Activated CD8-positive, alpha-beta T cell treated with anti-CD3 and anti-CD28 coated beads for 36 hours (primary cell): ENCODE data around the gene PRRX2. TPM values are rescaled to one million over a fixed set of nuclear protein-coding genes. Genes with fewer than 3 reads are reported as not detected.
"Not testable (repeated sequence)": the region's sequence is repeated elsewhere in the genome, so short reads cannot be mapped to it uniquely, and the experiment has no call there.

Experiments
- ATAC-seq: fragments of 200-7000 bp; cut with Tn5 transposase; one replicate; pipeline ENCODE4 v1.10.0; 2021; ENCODE audit warnings: mild to moderate bottlenecking, moderate library complexity
- CTCF ChIA-PET: fragments of 350-600 bp; sonication (Branson Sonifier 250); formaldehyde crosslinking; loops from one replicate; lab custom pipeline; 2021; ENCODE audit warnings: antibody characterized with exemption; lab: Charles Lee
- POLR2A ChIA-PET: fragments of 350-600 bp; sonication (Branson Sonifier 250); formaldehyde crosslinking; loops from one replicate; lab custom pipeline; 2021; ENCODE audit warnings: antibody characterized with exemption; lab: Charles Lee
- DNase-seq: peaks from one replicate; pipeline ENCODE4 v3.0.0-alpha.2; 2020
- H3K27ac Mint-ChIP-seq: one replicate; pipeline ENCODE4 v1.8.0; 2021; ENCODE audit warnings: mild to moderate bottlenecking, mixed read lengths
- H3K27me3 Mint-ChIP-seq: one replicate; pipeline ENCODE4 v1.8.0; 2021; ENCODE audit warnings: mixed read lengths
- H3K36me3 Mint-ChIP-seq: one replicate; pipeline ENCODE4 v1.8.0; 2021; ENCODE audit warnings: low read depth, mixed read lengths
- H3K4me1 Mint-ChIP-seq: one replicate; pipeline ENCODE4 v1.8.0; 2021; ENCODE audit warnings: low read depth, mixed read lengths
- H3K4me3 Mint-ChIP-seq: one replicate; pipeline ENCODE4 v1.8.0; 2021; ENCODE audit warnings: mild to moderate bottlenecking, moderate library complexity, mixed read lengths
- H3K9me3 Mint-ChIP-seq: one replicate; pipeline ENCODE4 v1.8.0; 2021; ENCODE audit warnings: mixed read lengths
- intact Hi-C: fragments of 100-400 bp; cut with micrococcal nuclease; formaldehyde crosslinking; loops from one replicate; pipeline ENCODE4 v1.10.0; 2022
- total RNA-seq, 2 experiments: library from RNA; stranded (reverse); gene quantifications; one replicate each; pipeline ENCODE4 v1.2.3, GENCODE V29; 2021
- TF ChIP-seq, protein P1 (sequence below): fragments of 200-600 bp; IDR thresholded peaks from one replicate; pipeline ENCODE4 v1.8.0; 2022; ENCODE audit warnings: antibody characterized with exemption, mild to moderate bottlenecking

PRRX2 gene
- total RNA-seq, 2 experiments from 2014 or later, result 0.85 to 1.2 TPM

DNA sequence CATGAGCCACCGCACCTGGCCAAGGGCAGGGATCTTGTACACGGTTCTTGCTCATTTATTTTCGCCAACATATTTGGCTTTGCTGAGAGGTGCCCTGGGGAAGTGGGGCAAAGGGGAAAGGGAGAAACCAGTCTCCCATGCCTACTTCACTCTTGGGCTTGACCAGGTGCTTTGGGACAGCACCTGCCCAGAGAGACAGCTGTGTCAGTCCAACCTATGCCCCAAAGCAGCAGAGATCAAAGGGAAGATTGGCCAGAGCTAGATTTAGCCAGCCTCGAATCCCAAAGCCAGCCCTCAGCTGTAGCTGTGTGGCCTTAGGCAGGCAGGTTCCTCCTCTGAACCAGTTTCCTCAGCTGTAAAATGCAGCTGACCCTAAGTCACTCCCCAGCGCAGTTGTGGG, 89.7 kb downstream of the PRRX2 start:
- POLR2A ChIA-PET, result no interaction called here
- Mint-ChIP-seq H3K4me3 (no peak overlapping the region), H3K27me3 (peaks cover 6% of the 10 kb centered on the region), H3K27ac (no peak overlapping the region), H3K9me3 (no peaks in the 10 kb centered on the region), H3K36me3 (no peaks in the 10 kb centered on the region), H3K4me1 (peaks cover 18% of the 10 kb centered on the region)
- CTCF ChIA-PET, result interaction anchor here (0.9 to 2.4 kb wide), 5 partner anchors 9 to 29 kb away, joined by 3 to 11 read pairs (median 7); no protein-coding TSS in a partner anchor
- ATAC-seq, result no peak
- intact Hi-C loops, result no loop called here
- DNase-seq, result no peak
- TF ChIP-seq, protein P1, sequence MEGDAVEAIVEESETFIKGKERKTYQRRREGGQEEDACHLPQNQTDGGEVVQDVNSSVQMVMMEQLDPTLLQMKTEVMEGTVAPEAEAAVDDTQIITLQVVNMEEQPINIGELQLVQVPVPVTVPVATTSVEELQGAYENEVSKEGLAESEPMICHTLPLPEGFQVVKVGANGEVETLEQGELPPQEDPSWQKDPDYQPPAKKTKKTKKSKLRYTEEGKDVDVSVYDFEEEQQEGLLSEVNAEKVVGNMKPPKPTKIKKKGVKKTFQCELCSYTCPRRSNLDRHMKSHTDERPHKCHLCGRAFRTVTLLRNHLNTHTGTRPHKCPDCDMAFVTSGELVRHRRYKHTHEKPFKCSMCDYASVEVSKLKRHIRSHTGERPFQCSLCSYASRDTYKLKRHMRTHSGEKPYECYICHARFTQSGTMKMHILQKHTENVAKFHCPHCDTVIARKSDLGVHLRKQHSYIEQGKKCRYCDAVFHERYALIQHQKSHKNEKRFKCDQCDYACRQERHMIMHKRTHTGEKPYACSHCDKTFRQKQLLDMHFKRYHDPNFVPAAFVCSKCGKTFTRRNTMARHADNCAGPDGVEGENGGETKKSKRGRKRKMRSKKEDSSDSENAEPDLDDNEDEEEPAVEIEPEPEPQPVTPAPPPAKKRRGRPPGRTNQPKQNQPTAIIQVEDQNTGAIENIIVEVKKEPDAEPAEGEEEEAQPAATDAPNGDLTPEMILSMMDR, result no peak

DNA sequence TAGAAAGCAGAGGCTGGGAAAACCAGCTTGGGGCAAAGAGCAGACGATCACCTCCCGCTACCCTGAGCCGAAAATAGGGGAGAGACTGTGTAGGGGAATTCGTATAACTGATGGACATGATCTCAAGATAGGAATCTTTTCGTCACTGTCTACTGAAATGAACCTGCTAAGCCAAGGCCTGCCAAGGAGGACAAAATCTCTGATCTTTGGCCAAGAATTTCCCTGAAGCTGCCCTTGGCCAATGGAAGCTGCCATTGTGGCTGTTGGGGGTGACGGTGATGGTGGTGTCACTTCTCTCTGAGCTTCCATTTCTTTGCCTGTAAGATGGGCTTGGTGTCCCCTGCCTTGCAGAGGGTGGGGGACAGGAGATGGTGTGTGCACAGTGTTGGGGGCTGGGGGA, 90.7 kb downstream of the PRRX2 start:
- Mint-ChIP-seq H3K27ac (no peak overlapping the region), H3K4me3 (no peak overlapping the region), H3K9me3 (no peaks in the 10 kb centered on the region), H3K36me3 (no peaks in the 10 kb centered on the region), H3K4me1 (peaks cover 18% of the 10 kb centered on the region), H3K27me3 (peaks cover 6% of the 10 kb centered on the region)
- CTCF ChIA-PET, result interaction anchor here (0.6 to 2.4 kb wide), 5 partner anchors 10 to 203 kb away, joined by 3 to 11 read pairs (median 7); no protein-coding TSS in a partner anchor
- DNase-seq (no peak), ATAC-seq (no peak)
- POLR2A ChIA-PET, result interaction anchor here (0.7 kb wide), 1 partner anchor 8 kb away, joined by 3 read pairs; no protein-coding TSS in a partner anchor
- TF ChIP-seq, protein P1, result no peak
- intact Hi-C loops, result no loop called here

GRCh38 chr9:129757045-129757444, 91.6 kb downstream of the PRRX2 start:
- TF ChIP-seq, protein P1, result no peak
- DNase-seq (peak; percentile 10), ATAC-seq (peak; percentile 37)
- Mint-ChIP-seq H3K4me1 (peaks cover 18% of the 10 kb centered on the region), H3K36me3 (no peaks in the 10 kb centered on the region), H3K9me3 (no peaks in the 10 kb centered on the region), H3K27me3 (peaks cover 6% of the 10 kb centered on the region), H3K4me3 (no peak overlapping the region), H3K27ac (no peak overlapping the region)
- intact Hi-C loops, result no loop called here
- ChIA-PET POLR2A (no interaction called here), CTCF (interaction anchor here (1.7 to 2.4 kb wide), 2 partner anchors 27 to 31 kb away, joined by 4 to 11 read pairs; no protein-coding TSS in a partner anchor)

DNA sequence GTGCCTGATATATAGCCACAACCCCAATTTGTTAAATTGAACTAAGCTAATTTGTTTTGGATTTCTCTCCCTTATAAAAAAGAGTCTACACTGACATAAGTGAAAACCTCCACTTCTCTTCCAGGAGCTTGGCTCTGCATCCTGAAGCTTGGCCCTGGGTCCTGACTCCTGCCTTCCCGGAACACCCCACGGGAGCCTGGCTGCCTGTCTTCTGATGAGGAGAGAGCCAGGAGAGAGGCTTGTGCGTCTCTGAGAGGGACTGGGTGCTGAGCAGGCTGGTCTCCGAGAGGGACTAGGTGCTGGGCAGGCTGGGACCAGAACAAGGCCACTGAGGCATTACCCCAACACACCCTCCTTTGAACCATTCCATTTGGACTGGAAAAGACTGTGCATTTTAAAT, 93.9 kb downstream of the PRRX2 start:
- TF ChIP-seq, protein P1, result no peak
- no peaks in the 10 kb centered on the region for H3K9me3 Mint-ChIP-seq
- H3K4me3 Mint-ChIP-seq, result no peak overlapping the region
- no peak overlapping the region for H3K27ac Mint-ChIP-seq
- H3K36me3 Mint-ChIP-seq, result no peaks in the 10 kb centered on the region
- peaks cover 2% of the 10 kb centered on the region for H3K27me3 Mint-ChIP-seq
- ChIA-PET CTCF (interaction anchor here (1.1 to 2.2 kb wide), 3 partner anchors 21 to 33 kb away, joined by 3 to 13 read pairs (median 4); no protein-coding TSS in a partner anchor), POLR2A (interaction anchor here (1.1 kb wide), 1 partner anchor 21 kb away, joined by 4 read pairs; no protein-coding TSS in a partner anchor)
- peaks cover 9% of the 10 kb centered on the region for H3K4me1 Mint-ChIP-seq
- DNase-seq (no peak), ATAC-seq (no peak)
- intact Hi-C loops, result no loop called here

DNA sequence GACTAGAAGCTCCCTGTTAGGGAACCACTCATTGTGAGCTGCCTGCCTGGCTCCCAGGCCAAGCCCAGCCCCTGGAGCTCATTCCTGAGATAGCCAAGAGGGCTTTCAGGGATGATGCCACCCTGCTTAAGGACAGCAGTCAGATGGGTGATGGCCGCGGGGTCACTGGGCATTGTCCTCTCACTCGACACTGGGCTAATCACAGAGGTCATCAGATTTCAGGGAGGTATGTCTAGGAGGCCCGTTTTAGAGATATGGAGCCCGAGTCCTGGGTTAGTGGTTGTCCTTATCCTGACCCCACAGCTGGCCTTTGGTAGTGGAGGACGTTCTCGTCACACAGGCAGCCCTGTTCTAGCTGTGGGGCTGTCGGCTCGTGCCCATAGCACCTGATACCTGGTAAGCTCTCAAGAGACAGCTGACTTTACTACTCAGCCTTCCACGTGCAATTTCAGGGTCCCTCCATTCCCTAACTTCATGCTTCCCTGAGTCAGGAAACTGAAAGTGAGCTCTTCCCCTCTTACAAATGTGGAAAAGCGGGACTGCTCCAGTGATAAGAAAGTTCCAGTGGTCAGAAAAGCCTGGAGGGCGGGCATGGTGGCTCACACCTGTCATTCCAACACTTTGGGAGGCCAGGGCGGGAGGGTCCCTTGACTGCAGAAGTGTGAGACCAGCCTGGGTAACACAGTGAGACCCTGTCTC, 94.5 kb downstream of the PRRX2 start:
- no peak overlapping the region for H3K4me3 Mint-ChIP-seq
- TF ChIP-seq, protein P1, result no peak
- H3K9me3 Mint-ChIP-seq, result no peaks in the 10 kb centered on the region
- ATAC-seq (no peak), DNase-seq (no peak)
- no peaks in the 10 kb centered on the region for H3K36me3 Mint-ChIP-seq
- H3K27ac Mint-ChIP-seq, result no peak overlapping the region
- peaks cover 2% of the 10 kb centered on the region for H3K27me3 Mint-ChIP-seq
- POLR2A ChIA-PET, result interaction anchor here (1.1 kb wide), 1 partner anchor 22 kb away, joined by 4 read pairs; no protein-coding TSS in a partner anchor
- CTCF ChIA-PET, result interaction anchor here (1.1 to 2.2 kb wide), 3 partner anchors 22 to 33 kb away, joined by 3 to 13 read pairs (median 4); no protein-coding TSS in a partner anchor
- intact Hi-C loops, result no loop called here
- peaks cover 9% of the 10 kb centered on the region for H3K4me1 Mint-ChIP-seq

GRCh38 chr9:129760784-129761183, 95.3 kb downstream of the PRRX2 start:
- H3K27ac Mint-ChIP-seq, H3K9me3 Mint-ChIP-seq, ATAC-seq, H3K4me1 Mint-ChIP-seq, intact Hi-C loops, POLR2A ChIA-PET, DNase-seq, H3K36me3 Mint-ChIP-seq, H3K4me3 Mint-ChIP-seq, H3K27me3 Mint-ChIP-seq: not testable (repeated sequence)
- CTCF ChIA-PET, result interaction anchor here (2.2 kb wide), 1 partner anchor 34 kb away, joined by 13 read pairs; no protein-coding TSS in a partner anchor
